Measurements from ENCODE around the gene DCDC2C. TPM values are rescaled to one million over a fixed set of nuclear protein-coding genes. Genes with fewer than 3 reads are reported as not detected.

The DCDC2C gene
- total RNA-seq, 1 experiment from 2014 or later, result not detected

DNA sequence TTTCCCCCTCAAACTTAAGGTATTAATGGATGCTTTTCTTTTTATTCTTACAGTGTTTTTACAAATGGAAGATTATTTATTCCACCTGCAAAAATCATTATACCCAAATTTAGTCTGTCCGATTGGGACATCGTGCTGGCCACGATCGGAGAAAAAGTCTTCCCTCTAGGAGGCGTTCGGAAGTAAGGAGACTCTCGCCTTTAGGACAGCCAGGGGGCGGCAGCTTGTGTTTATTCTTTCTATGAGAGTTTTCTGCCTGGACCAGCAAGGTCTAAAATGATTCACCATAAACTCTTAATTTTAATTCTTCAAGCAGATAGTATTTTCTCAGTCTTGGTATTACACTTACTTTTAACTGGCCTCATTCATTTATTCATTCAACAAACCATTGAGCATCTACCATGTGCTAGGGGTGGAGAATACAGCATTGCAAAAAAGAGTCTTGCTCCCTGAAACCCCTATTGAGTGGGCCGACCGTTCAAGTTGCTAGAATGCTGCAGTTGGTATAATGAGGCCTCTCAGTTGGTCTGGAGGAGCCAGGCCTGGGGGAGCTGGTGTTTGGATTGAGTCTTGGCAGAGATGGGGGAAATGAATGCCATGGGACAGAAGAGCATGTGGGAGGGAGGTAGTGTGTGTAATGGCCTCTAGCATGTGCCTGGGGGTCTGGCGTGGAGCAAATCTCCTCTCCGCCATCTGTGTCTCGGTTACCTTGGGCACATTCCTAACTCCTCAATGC, 38.7 kb downstream of the DCDC2C start:
- H3K4me1 ChIP-seq (ENCODE audit: insufficient read depth, low read length), result no peaks in the 10 kb centered on the region
- no peaks in the 10 kb centered on the region for H4K20me1 ChIP-seq (ENCODE audit: low read length)
- ATAC-seq (no peak), DNase-seq (no peak)
- H3K4me2 ChIP-seq (ENCODE audit: low read length), result no peak overlapping the region
- H3K79me2 ChIP-seq (ENCODE audit: low read length), result no peaks in the 10 kb centered on the region
- H3K9ac ChIP-seq (ENCODE audit: low read length), result no peak overlapping the region
- ChIA-PET CTCF (no interaction called here), POLR2A (ENCODE audit: unreplicated experiment) (no interaction called here)
- H3K27me3 ChIP-seq (ENCODE audit: low read length), result peaks cover 23% of the 10 kb centered on the region
- H3K9me2 ChIP-seq (replicated peaks; ENCODE audit: low read length), result no peaks in the 10 kb centered on the region
- H3F3A ChIP-seq (ENCODE audit: low read length, unreplicated experiment), result no peaks in the 10 kb centered on the region
- no peaks in the 10 kb centered on the region for H3K36me3 ChIP-seq (ENCODE audit: low read depth, low read length)
- intact Hi-C loops (cut with micrococcal nuclease), result no loop called here
- no TSS peak for BruUV-seq (replicated peaks)
- TF ChIP-seq EZH2 (IDR thresholded peaks at IDR 0.05; ENCODE audit: low read length, unreplicated experiment) (no peak), CTCF (conservative IDR thresholded peaks at IDR 0.05; ENCODE audit: low read depth, low read length) (0 out of 2 replicates have a peak, but pooled peaks have one; percentile 12)
- H3K27ac ChIP-seq (ENCODE audit: low read length), result no peak overlapping the region
- H3K4me3 ChIP-seq (ENCODE audit: low read length), result no peak overlapping the region
- no peaks in the 10 kb centered on the region for H3K9me3 ChIP-seq (ENCODE audit: low read length)
- H2AFZ ChIP-seq (ENCODE audit: low read length), result no peak overlapping the region

DNA sequence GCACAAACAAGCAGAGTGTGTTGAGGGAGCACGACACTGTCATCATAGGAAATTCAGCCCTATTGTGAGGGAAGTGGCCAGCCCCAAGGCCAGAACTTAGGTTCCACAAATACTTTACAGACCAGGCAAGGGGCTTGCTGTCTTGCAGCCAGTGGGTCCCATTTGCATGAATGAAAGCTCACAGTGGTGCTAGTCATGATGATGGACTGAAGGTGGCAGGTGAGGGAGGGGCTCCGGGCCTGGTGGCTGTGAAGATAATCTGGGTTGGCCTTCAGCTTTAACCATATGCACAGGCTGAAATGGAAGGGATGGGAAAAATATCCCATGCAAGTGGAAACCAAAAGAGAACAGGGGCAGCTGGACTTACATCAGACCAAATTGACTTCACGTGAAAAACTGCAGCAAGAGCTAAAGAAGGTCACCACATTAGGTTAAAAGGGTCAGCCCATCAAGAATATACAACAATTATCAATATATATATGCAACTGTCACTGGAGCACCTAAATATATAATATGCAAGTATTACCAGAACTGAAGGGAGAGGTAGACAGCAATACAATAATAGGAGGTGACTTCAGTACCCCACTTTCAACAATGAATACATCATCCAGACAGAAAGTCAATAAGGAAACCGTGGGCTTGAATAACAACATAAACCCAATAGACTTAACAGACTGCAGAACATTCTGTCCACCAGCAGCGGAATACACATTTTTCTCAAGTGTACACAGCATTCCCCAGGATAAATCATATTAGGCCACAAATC, 39.6 kb downstream of the DCDC2C start:
- Histone ChIP-seq H4K20me1 (ENCODE audit: low read length) (no peaks in the 10 kb centered on the region), H3K27me3 (ENCODE audit: low read length) (peaks cover 18% of the 10 kb centered on the region; the same call in 1 of the 2 replicates), H3K9me3 (ENCODE audit: low read length) (no peaks in the 10 kb centered on the region), H3K79me2 (ENCODE audit: low read length) (no peaks in the 10 kb centered on the region), H2AFZ (ENCODE audit: low read length) (no peak overlapping the region), H3K4me2 (ENCODE audit: low read length) (no peak overlapping the region), H3K4me3 (ENCODE audit: low read length) (no peak overlapping the region), H3K9me2 (replicated peaks; ENCODE audit: low read length) (no peaks in the 10 kb centered on the region), H3K36me3 (ENCODE audit: low read depth, low read length) (no peaks in the 10 kb centered on the region), H3K27ac (ENCODE audit: low read length) (no peak overlapping the region), H3K4me1 (ENCODE audit: insufficient read depth, low read length) (no peaks in the 10 kb centered on the region), H3F3A (ENCODE audit: low read length, unreplicated experiment) (no peaks in the 10 kb centered on the region), H3K9ac (ENCODE audit: low read length) (no peak overlapping the region)
- no peak for TF ChIP-seq EZH2 (IDR thresholded peaks at IDR 0.05; ENCODE audit: low read length, unreplicated experiment)
- no peak for TF ChIP-seq EZH2phosphoT487 (IDR thresholded peaks at IDR 0.05; ENCODE audit: borderline replicate concordance, low read length)
- no peak for TF ChIP-seq CTCF (conservative IDR thresholded peaks at IDR 0.05; ENCODE audit: low read depth, low read length)
- intact Hi-C loops (cut with micrococcal nuclease), result no loop called here
- ATAC-seq (no peak), DNase-seq (no peak)
- CTCF ChIA-PET, result no interaction called here
- no TSS peak for BruUV-seq (replicated peaks)
- POLR2A ChIA-PET (ENCODE audit: unreplicated experiment), result no interaction called here
